ENCODE data around the gene SCN4A.

SCN4A gene

DNA sequence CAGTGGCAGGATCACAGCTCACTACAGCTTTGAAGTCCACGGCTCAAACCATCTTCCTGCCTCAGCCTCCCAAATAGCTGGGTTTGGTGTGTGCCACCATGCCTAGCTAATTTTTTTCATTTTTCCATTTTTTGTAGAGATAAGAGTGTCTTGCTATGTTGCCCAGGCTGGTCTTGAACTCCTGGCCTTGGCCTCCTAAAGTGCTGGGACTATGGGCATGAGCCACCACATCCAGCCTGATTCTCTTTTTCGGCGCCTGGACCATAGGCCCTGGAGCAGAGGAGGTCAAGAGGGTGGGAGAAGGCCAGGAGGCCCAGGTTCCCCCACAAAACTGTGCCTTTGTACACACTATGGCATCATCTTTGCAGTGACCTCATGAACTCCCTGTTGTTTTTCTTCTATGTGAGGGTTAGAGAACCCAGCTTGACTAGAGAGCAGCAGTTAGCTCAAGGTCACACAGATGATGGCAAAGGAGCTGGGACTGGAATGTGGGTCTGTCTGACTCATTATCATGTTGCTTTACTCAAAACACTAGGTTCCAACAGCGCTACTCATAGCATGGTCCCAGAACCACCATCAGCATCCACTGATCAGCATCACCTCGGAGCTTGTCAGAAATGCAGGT lies 16.3 kb downstream of the SCN4A start:
- TF ChIP-seq, protein P1, sequence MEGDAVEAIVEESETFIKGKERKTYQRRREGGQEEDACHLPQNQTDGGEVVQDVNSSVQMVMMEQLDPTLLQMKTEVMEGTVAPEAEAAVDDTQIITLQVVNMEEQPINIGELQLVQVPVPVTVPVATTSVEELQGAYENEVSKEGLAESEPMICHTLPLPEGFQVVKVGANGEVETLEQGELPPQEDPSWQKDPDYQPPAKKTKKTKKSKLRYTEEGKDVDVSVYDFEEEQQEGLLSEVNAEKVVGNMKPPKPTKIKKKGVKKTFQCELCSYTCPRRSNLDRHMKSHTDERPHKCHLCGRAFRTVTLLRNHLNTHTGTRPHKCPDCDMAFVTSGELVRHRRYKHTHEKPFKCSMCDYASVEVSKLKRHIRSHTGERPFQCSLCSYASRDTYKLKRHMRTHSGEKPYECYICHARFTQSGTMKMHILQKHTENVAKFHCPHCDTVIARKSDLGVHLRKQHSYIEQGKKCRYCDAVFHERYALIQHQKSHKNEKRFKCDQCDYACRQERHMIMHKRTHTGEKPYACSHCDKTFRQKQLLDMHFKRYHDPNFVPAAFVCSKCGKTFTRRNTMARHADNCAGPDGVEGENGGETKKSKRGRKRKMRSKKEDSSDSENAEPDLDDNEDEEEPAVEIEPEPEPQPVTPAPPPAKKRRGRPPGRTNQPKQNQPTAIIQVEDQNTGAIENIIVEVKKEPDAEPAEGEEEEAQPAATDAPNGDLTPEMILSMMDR (IDR thresholded peaks at IDR 0.05; ENCODE audit: low read depth, low read length): no peak
- no peak overlapping the region for H3K4me3 ChIP-seq (ENCODE audit: low read depth, low read length)

DNA sequence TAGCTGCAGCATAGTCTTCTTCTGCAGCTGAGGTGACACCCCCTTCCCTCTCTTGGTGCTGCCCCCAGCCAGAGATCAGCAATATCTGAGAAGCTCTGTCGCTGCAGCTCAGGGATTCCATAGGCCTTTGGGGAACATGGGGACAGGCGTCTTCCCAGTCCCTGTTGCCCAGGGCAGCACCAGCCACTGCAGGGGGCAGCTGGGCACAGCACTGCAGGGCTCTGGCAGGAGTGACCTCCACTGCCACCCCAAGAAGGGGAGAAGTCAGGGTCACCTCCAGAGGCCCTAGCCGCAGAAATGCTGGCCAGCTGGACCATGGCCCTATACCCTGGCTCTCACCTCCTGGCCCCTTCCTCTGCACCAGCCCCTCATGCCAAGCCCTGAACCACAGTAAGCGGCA lies 16.9 kb downstream of the SCN4A start:
- TF ChIP-seq, protein P1 (IDR thresholded peaks at IDR 0.05; ENCODE audit: low read depth, low read length): no peak
- no peak overlapping the region for H3K4me3 ChIP-seq (ENCODE audit: low read depth, low read length)

DNA sequence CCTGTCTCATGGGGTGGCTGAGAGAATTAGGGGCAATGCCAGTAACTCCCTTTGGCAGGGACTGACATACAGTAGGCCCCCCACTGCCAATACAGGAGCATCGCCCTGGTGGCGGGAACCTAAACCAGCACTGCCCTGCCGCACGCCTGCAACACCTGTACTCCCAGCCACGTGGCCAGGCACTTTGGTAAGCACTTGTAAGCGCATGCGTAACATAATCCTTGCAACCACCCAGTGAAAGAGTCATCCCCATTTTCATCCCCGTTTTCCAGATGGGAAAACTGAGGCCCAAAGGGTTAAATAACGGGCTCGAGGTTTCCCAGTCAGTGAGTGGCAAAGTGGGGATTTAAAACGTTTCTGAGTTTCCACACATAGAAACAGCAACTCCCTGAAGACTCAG lies 17.5 kb downstream of the SCN4A start:
- TF ChIP-seq, protein P1 (IDR thresholded peaks at IDR 0.05; ENCODE audit: low read depth, low read length): no peak
- H3K4me3 ChIP-seq (ENCODE audit: low read depth, low read length): no peak overlapping the region

DNA sequence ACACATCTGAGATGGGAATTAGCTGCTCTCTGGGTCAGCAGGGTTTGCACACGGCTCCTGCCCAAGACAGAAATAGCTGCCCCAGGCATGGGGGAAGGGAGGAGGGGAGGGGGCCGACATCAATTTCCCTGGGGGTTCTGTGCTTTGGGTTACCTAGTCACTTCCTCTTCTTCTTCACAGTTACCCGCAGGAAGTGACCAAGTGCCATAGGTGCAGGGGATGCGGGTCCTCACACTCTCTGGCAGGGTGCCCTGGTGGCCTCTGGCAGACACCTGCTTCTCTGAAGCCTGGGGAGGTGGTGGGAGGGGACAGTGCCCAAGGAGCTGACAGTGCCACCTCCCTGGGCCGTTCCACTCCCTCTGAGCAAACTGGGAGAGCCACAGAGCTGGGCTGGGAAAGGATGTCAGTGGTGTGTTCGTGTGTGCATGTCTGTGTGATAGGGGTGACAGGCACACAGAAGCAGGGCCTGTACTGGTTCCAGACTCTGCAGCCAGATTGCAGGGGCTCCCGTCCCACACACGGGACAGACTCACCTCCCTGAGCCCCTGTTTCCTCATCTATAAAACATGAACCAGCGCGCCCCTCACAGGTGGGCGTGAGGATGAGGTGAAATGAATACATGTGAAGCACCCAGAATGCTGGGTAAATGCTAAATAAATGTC lies 18.2 kb downstream of the SCN4A start:
- TF ChIP-seq, protein P1 (IDR thresholded peaks at IDR 0.05; ENCODE audit: low read depth, low read length): no peak
- no peak overlapping the region for H3K4me3 ChIP-seq (ENCODE audit: low read depth, low read length)

DNA sequence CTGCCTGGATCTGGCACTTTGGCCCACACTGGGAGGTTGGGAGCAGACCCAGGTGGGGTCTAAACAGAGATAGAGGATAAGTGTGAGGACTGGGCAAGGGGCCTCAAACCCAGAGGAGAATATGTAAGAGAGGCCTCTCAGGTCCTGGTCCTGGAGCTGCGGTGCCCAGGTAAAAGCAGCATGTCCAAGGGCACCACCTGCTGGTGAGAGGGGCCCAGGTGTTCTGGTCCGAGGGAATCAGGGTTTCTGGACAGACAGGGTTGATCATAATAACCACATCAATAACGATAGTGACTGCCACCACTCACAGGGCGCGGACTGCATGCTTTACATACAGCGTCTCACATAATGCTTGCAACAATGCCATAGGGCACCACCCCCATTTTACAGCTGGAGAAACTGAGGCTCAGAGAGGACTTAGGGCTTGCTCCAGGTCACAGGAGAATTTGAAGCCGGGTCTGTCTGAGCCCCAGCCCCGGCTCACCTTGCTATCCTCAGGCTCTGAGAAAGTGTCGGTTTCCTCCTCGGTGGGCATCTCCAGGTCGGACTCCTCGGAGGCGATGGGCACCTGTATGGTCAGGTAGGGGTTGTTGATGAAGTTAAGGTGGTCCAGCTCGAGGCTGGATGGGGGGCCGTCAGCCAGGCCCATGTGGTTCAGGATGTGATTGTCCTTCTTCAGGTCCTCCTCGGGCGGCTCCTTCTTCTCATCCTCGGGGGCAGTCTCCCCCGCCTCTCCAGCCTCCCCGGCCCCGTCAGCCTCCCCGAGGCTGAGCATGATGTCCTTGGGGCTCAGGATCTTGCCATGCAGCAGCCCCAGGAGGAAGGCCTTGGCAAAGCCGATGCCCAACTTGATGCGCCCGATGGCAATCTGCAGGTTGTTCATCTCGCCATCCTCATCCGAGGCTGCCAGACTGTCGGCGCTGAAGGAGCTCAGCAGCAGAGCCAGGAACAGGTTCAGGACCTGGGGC lies 21.5 kb downstream of the SCN4A start:
- TF ChIP-seq, protein P1 (IDR thresholded peaks at IDR 0.05; ENCODE audit: low read depth, low read length): no peak
- no peak overlapping the region for H3K4me3 ChIP-seq (ENCODE audit: low read depth, low read length)

DNA sequence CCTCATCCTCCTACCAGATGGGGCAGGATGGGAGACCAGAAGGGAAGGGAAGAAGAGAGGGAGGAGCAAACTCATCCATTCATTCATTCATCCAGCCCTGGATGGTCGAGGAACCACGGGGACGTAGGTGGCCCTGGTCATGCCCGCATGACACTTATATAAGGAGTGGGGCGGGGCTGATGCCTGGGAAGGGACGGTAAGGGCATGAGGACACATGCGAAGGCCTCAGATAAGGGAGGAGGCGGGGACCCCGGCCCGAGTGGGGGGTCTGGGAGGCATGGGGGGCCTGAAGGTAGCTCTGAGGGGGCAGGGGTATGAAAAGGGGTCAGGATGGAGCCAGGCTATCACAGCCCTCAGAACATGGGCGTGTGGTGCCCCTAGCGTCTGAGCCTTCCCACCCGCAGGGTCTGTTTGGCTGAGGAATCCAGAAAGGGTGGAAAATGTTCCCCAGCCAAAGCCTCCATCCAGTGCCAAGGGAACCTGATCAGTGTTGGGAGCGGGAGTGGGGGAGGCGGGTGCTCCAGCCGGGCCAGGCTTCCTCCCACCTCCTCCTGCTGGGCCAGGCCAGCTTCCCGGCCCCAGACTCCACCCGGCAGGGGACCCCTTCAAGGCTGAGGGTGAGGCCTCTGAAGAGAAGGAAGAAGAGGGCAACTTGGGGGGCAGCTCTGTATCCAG lies 23.0 kb downstream of the SCN4A start:
- H3K4me3 ChIP-seq (ENCODE audit: low read depth, low read length): no peak overlapping the region
- TF ChIP-seq, protein P1 (IDR thresholded peaks at IDR 0.05; ENCODE audit: low read depth, low read length): no peak
